Adrenal gland (tissue), 5 donors: ENCODE data around the gene TMPRSS11E.

ENCODE experiments used
- POLR2A ChIP-seq, 2 donors: fragments of 450-650 bp; IDR thresholded peaks; one replicate each; pipeline ENCODE4 v1.6.1; 2017; ENCODE audit warnings: antibody characterized with exemption in 2 of 2, mild to moderate bottlenecking in 2 of 2, moderate library complexity in 1 of 2
- TF ChIP-seq, protein P1 (sequence below), 6 experiments: fragments of 450-650 bp in 4 of 6; fragments of 200-600 bp in 2 of 6; sonication (generic) in 1 of 6; IDR thresholded peaks; 1 replicate in 5 of 6; 2 replicates in 1 of 6; pipeline versions ENCODE4 v1.5.1 to v1.8.0; 2016 to 2021; ENCODE audit warnings: antibody characterized with exemption in 6 of 6, mild to moderate bottlenecking in 2 of 6, moderate library complexity in 1 of 6
- donor health status: DM: no; HTN: no; CAD: no.

DNA sequence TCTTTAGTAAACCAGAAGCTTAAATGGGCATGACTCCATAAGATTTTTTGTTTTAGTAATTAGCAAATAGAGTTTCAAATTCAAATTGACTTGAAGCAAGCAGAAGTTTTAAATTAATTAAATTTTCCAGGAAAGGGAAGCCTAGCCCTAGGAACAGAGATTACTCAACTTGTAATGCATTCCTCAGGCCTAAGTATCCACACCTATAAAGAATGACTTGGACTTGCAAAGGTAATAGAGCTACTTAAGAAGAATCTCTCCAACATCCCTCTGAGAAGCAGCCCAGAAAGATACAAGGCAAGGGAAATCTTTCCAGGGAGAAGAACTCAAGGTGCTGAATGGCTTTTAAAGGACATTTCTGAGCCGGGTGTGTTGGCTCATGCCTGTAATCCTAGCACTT, 16.9 kb upstream of the TMPRSS11E start:
- TF ChIP-seq, protein P1, sequence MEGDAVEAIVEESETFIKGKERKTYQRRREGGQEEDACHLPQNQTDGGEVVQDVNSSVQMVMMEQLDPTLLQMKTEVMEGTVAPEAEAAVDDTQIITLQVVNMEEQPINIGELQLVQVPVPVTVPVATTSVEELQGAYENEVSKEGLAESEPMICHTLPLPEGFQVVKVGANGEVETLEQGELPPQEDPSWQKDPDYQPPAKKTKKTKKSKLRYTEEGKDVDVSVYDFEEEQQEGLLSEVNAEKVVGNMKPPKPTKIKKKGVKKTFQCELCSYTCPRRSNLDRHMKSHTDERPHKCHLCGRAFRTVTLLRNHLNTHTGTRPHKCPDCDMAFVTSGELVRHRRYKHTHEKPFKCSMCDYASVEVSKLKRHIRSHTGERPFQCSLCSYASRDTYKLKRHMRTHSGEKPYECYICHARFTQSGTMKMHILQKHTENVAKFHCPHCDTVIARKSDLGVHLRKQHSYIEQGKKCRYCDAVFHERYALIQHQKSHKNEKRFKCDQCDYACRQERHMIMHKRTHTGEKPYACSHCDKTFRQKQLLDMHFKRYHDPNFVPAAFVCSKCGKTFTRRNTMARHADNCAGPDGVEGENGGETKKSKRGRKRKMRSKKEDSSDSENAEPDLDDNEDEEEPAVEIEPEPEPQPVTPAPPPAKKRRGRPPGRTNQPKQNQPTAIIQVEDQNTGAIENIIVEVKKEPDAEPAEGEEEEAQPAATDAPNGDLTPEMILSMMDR (IDR thresholded peaks at IDR 0.05): no peak
- no peak for TF ChIP-seq POLR2A (IDR thresholded peaks at IDR 0.05)
